HL-60 (cell line): ENCODE results near the gene ADGRB2.

Source experiments
- GABPA ChIP-seq: IDR thresholded peaks from 2 replicates; pipeline ENCODE4 v1.6.1; 2012; ENCODE audit warnings: low read depth
- POLR2AphosphoS5 ChIP-seq: IDR thresholded peaks from 2 replicates; pipeline ENCODE4 v1.6.1; 2012; ENCODE audit warnings: low read depth
- SPI1 ChIP-seq: IDR thresholded peaks from 2 replicates; pipeline ENCODE4 v1.6.1; 2012; ENCODE audit warnings: low read depth, mild to moderate bottlenecking, borderline replicate concordance
- TF ChIP-seq, protein P1 (sequence below): IDR thresholded peaks from 2 replicates; pipeline ENCODE4 v1.6.1; 2012; ENCODE audit warnings: low read depth; ENCODE audit not compliant: insufficient replicate concordance
- TF ChIP-seq, protein P2 (sequence below): IDR thresholded peaks from one replicate; pipeline ENCODE4 v1.5.1; 2011; ENCODE audit warnings: low read length, control low read depth, inconsistent platforms; ENCODE audit not compliant: insufficient read depth

DNA sequence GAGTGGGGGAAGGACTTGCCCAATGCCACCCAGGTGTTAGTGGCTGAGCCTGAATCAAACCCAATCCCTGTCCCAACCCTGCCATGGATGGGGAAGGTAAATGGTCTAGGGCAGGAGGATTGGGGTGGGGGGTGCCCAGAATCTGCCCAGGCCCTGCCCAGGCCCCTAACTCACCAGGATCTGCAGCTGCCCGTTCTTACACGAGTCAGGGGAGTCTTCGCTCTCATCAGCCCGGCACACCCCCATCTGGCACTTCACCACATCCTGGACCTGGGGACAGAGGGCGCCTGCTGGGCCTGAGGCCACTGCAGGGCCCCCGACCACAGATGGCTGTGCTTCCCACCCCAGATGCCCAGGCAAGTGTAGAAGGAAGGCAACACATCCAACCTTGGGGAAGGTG, 31.8 kb downstream of the ADGRB2 start:
- TF ChIP-seq, protein P1, sequence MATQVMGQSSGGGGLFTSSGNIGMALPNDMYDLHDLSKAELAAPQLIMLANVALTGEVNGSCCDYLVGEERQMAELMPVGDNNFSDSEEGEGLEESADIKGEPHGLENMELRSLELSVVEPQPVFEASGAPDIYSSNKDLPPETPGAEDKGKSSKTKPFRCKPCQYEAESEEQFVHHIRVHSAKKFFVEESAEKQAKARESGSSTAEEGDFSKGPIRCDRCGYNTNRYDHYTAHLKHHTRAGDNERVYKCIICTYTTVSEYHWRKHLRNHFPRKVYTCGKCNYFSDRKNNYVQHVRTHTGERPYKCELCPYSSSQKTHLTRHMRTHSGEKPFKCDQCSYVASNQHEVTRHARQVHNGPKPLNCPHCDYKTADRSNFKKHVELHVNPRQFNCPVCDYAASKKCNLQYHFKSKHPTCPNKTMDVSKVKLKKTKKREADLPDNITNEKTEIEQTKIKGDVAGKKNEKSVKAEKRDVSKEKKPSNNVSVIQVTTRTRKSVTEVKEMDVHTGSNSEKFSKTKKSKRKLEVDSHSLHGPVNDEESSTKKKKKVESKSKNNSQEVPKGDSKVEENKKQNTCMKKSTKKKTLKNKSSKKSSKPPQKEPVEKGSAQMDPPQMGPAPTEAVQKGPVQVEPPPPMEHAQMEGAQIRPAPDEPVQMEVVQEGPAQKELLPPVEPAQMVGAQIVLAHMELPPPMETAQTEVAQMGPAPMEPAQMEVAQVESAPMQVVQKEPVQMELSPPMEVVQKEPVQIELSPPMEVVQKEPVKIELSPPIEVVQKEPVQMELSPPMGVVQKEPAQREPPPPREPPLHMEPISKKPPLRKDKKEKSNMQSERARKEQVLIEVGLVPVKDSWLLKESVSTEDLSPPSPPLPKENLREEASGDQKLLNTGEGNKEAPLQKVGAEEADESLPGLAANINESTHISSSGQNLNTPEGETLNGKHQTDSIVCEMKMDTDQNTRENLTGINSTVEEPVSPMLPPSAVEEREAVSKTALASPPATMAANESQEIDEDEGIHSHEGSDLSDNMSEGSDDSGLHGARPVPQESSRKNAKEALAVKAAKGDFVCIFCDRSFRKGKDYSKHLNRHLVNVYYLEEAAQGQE, result no peak
- TF ChIP-seq, protein P2, sequence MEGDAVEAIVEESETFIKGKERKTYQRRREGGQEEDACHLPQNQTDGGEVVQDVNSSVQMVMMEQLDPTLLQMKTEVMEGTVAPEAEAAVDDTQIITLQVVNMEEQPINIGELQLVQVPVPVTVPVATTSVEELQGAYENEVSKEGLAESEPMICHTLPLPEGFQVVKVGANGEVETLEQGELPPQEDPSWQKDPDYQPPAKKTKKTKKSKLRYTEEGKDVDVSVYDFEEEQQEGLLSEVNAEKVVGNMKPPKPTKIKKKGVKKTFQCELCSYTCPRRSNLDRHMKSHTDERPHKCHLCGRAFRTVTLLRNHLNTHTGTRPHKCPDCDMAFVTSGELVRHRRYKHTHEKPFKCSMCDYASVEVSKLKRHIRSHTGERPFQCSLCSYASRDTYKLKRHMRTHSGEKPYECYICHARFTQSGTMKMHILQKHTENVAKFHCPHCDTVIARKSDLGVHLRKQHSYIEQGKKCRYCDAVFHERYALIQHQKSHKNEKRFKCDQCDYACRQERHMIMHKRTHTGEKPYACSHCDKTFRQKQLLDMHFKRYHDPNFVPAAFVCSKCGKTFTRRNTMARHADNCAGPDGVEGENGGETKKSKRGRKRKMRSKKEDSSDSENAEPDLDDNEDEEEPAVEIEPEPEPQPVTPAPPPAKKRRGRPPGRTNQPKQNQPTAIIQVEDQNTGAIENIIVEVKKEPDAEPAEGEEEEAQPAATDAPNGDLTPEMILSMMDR, result no peak
- TF ChIP-seq SPI1 (no peak), GABPA (no peak), POLR2AphosphoS5 (no peak)
